Measurements from ENCODE around the gene KCNJ18. TPM values are rescaled to one million over a fixed set of nuclear protein-coding genes. Genes with fewer than 3 reads are reported as not detected.
"Not testable (repeated sequence)": the region's sequence is repeated elsewhere in the genome, so short reads cannot be mapped to it uniquely, and the experiment has no call there.

Gene KCNJ18
- total and polyA plus RNA-seq, 7 donors = 0.54 TPM; not detected in 6

DNA sequence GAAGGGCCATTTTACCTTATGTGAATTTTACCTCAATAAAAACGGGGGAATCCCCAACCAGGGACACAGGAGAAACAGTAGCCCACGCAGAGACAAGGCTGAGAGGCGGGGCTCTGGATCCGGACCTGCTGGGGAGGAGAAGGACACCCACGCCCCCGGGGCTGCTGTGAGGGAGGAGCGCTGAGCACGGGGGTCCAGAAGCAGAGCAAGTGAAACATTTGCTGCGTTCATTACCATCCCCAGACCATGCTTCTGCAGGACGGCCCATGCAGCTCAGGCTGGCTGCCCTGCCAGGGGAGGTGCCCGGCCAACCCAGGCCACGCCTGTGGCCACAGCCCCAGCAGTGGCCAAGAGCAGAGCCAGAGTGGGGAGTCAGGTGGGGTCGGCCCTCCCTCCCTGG is 50.0 kb downstream of the KCNJ18 start:
- Histone ChIP-seq H3K9me3 (no peaks in the 10 kb centered on the region), H3K27me3 (no peaks in the 10 kb centered on the region), H3K27ac (no peak overlapping the region), H3K4me3 (no peak overlapping the region), H3K36me3 (no peaks in the 10 kb centered on the region), H3K4me1 (no peaks in the 10 kb centered on the region)
- intact Hi-C loops (cut with DNase I) = no loop called here
- no peak for DNase-seq
- WGBS, 2 donors = 44 to 73% methylated on average over 13 of the region's 13 CpGs
- TF ChIP-seq, protein P1, sequence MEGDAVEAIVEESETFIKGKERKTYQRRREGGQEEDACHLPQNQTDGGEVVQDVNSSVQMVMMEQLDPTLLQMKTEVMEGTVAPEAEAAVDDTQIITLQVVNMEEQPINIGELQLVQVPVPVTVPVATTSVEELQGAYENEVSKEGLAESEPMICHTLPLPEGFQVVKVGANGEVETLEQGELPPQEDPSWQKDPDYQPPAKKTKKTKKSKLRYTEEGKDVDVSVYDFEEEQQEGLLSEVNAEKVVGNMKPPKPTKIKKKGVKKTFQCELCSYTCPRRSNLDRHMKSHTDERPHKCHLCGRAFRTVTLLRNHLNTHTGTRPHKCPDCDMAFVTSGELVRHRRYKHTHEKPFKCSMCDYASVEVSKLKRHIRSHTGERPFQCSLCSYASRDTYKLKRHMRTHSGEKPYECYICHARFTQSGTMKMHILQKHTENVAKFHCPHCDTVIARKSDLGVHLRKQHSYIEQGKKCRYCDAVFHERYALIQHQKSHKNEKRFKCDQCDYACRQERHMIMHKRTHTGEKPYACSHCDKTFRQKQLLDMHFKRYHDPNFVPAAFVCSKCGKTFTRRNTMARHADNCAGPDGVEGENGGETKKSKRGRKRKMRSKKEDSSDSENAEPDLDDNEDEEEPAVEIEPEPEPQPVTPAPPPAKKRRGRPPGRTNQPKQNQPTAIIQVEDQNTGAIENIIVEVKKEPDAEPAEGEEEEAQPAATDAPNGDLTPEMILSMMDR (IDR thresholded peaks at IDR 0.05) = no peak
- TF ChIP-seq EP300 (IDR thresholded peaks at IDR 0.05) = no peak
- TF ChIP-seq POLR2A (IDR thresholded peaks at IDR 0.05) = no peak
- TF ChIP-seq POLR2AphosphoS5 (IDR thresholded peaks at IDR 0.05) = no peak

DNA sequence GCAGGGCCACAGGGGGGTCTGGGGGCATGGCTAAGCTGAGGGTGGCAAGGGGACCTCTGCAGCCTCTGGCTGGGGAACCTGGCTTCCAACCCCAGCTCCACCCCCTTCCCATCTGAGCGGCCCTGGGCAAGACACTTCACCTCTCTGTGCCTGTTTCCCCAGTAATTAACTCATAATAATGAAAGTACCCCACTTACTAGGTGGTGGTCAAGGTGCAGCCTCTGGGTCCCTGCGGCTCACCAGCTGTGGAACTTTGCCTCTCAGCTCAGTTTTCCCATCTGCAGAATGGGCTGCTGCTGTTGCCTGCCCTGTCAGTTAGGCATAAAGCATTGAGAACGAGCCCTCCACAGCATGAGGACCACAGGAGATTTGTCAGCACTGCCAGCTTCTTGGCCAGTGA is 51.8 kb downstream of the KCNJ18 start:
- H3K4me1 ChIP-seq; intact Hi-C loops (cut with DNase I); H3K27ac ChIP-seq; DNase-seq; H3K27me3 ChIP-seq; H3K36me3 ChIP-seq; H3K9me3 ChIP-seq; H3K4me3 ChIP-seq: not testable (repeated sequence)
- WGBS, 2 donors = 32 to 56% methylated on average over 1 to 2 of the region's 3 CpGs

DNA sequence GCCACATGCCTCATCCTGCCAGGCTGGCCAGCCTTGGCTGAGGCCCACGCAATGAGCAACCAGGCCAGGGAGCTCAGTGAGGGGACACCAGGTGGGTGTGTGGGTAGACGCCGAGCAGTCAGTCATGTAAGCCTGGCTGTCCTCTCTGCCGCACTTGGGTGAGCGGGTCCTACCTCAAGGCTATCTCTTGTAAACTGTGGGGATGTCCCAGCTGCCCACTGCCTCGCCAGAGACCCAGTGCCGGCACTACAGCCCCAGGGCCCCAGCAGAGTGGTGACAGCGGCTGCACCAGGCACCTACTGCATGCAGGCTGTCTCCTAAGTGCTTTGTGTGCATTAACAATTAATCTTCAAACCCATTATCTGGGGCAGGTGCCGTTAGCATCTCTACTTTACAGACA is 52.3 kb downstream of the KCNJ18 start:
- H3K4me1 ChIP-seq; H3K27ac ChIP-seq; intact Hi-C loops (cut with DNase I); H3K36me3 ChIP-seq; H3K9me3 ChIP-seq; H3K4me3 ChIP-seq; H3K27me3 ChIP-seq; DNase-seq: not testable (repeated sequence)
- WGBS, 2 donors = 48 to 75% methylated on average over 3 of the region's 9 CpGs

DNA sequence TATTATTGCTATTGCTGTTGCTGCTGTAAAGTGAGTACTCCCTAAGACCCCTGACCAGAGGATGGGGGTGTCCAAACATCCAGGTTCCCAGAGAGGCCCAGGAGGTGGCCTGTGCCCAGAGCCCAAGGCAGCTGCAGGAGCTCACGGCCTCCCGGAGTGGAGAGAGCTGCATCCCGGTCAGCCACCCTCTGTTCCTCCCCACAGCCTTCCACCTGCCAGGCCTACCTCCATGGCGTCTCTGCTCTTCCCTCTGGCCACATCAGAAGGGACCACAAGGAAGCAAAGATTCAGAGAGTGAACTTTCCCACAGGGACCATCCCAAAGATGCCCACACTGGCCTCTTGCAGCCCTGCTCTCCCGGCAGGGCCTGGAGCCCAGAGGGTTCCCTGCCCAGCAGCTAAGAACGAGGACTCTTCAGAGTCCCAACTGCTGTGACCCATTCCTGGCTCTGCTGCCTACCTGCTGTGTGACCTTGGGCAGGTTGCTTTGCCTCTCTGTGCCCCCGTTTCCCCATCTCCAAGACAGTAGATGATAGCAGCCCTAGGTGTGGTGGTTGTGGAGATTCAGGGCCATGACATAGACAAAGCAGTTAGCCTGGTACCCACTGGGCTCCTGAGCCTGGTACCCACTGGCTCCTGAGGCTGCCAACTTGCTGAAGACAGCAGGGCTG is 53.2 kb downstream of the KCNJ18 start:
- H3K9me3 ChIP-seq; H3K4me1 ChIP-seq; DNase-seq; intact Hi-C loops (cut with DNase I); H3K36me3 ChIP-seq; H3K27me3 ChIP-seq; H3K4me3 ChIP-seq; H3K27ac ChIP-seq: not testable (repeated sequence)
- WGBS, 2 donors = 74 to 77% methylated on average over 7 of the region's 7 CpGs

- H3K27ac ChIP-seq; H3K4me3 ChIP-seq; H3K9me3 ChIP-seq; DNase-seq; H3K4me1 ChIP-seq; intact Hi-C loops (cut with DNase I); H3K27me3 ChIP-seq; H3K36me3 ChIP-seq: not testable (repeated sequence)
- 68 to 82% methylated on average over 3 of the region's 3 CpGs for WGBS, 2 donors
Observed at GRCh38 chr17:21746415-21746814, 54.1 kb downstream of the KCNJ18 start.

GRCh38 chr17:21747195-21747915 is 55.0 kb downstream of the KCNJ18 start:
- intact Hi-C loops (cut with DNase I); H3K27me3 ChIP-seq; H3K4me3 ChIP-seq; H3K4me1 ChIP-seq; H3K36me3 ChIP-seq; DNase-seq; H3K9me3 ChIP-seq; H3K27ac ChIP-seq: not testable (repeated sequence)
- 83 to 86% methylated on average over 8 of the region's 8 CpGs for WGBS, 2 donors

DNA sequence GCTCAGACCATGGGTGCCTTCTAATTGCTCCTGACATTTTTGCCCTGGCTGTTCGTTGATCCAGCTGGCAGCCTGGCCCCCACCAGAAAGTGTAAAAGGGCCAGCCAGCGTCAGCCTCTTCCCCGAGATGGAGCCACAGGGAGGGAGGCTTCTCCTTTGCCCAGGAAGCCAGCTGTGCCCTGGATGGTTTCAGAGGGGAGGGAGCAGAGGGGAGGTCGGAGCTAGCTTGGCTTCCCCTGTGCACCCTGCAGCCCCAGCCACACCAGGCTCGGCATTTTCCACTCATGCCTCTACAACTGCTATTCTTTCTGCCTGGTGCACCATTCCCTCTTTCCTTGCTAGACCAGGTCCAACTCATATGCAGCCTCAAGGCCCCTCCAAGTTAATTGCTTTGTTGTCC is 56.4 kb downstream of the KCNJ18 start:
- 57 to 62% methylated on average over 5 of the region's 5 CpGs for WGBS, 2 donors

DNA sequence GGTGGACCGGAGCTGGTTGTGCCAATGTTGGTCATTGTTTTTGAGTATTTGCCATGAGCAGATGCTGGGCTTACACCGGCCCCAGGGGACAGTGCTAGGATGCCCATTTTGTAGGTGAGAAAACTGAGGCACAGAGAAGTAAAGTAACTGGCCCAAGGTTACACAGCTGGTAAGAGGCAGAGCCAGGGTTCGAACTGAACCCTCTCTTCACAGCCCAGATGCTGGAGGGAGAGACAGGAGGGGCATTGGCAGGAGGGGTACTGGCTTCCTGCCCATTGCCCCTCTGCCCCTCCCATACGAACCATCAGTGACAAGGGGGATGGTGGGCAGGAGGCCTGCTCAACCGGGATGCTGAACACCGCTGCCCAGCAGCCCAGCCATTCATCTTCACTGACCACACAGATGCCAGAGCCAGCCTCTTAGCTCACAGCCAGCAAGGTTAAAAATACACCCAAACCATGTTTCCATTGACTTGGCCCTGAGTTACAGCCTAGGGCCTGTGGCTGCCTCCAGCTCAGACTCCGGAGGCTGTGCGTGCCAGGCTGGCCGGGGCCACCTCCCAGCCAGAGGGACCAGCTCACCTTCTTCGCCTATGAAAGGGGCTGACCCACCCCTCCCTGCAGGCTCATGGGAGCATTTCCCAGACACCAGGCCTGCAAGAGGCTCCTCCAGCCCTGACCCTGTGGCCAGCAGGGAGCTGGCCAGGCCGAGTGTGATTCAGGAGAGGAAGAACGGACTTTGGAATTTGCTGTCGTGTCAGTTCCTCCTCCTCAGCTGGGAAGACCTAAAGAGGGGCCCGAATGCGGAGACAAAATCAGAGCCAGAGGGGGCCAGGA is 57.6 kb downstream of the KCNJ18 start:
- H3K27ac ChIP-seq; intact Hi-C loops (cut with DNase I); H3K9me3 ChIP-seq; DNase-seq; H3K27me3 ChIP-seq; H3K4me1 ChIP-seq; H3K4me3 ChIP-seq; H3K36me3 ChIP-seq: not testable (repeated sequence)
- 74 to 78% methylated on average over 15 of the region's 15 CpGs for WGBS, 2 donors

More for the DNA sequence above, 56.4 kb downstream of the KCNJ18 start:
- H3K4me3 ChIP-seq; DNase-seq; intact Hi-C loops (cut with DNase I); H3K4me1 ChIP-seq; H3K27me3 ChIP-seq; H3K9me3 ChIP-seq; H3K36me3 ChIP-seq; H3K27ac ChIP-seq: not testable (repeated sequence)

DNA sequence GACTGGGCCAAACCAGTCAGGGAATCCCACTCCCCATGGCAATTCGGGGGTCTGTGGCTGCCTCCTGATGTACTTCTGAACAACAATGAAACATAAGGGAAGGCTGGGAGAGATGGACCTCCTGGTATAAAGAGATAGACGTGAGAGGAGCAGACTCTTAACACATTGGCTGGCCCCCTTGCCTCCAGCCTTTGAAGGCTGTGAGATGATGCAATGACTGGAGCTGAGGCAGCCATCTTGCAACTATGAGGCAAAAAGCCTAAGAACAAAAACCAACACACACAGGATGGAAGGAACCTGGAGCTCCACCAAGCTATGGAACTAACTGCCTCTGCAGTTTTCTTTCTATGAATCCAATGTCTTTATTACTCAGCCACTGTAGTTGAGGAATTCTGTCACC is 58.8 kb downstream of the KCNJ18 start:
- WGBS, 2 donors = 55 to 65% methylated on average over 2 of the region's 2 CpGs

More for the DNA sequence above, 58.8 kb downstream of the KCNJ18 start:
- intact Hi-C loops (cut with DNase I); H3K27me3 ChIP-seq; H3K4me1 ChIP-seq; H3K36me3 ChIP-seq; H3K9me3 ChIP-seq; H3K4me3 ChIP-seq; DNase-seq; H3K27ac ChIP-seq: not testable (repeated sequence)
